ENCODE measurements around the gene ESRP2. TPM values are rescaled to one million over a fixed set of nuclear protein-coding genes. Genes with fewer than 3 reads are reported as not detected.

The ESRP2 gene
- total RNA-seq, 1 donor from 2014 or later: 0.10 TPM

DNA sequence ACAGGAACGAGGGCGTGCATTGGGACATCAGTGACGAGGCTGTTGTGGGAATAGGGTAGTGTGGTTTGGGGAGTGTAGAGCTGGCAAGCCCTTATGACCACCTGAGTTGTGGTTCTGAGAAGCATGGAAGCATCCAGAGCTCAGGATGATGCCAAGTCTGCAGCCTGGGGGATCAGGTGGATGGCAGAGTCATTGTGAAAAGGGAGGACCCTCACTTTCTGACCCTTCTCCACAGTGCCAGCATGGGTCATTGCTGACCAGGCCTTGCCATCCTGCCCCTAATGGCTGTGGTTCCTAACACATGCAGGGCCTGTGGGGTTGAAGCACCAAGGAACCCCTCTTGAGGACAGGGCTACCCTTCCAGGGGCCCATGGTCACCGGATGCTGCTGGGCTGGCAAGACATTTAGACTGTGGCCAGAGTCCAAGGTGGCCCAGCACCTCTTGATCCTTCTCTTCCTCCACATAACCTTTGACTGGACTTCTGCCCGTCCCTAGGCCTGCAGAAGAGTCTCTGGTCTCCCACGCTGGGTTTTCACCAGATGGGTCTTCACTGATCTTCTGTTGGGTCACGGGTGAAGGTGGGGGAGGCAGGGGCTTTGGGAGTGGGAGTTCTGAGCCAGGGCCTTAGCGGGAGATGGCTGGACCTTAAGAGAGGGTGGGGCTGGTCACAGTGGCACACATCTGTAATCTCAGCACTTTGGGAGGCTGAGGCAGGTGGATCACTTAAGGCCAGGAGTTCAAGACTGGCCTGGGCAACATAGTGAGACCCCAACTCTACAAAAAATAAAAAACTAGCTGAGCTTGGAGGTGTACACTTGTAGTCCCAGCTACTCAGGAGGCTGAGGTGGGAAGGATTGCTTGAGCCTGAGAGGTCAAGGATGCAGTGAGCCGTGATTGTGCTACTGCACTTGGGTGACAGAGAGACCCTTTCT, 7.3 kb upstream of the ESRP2 start:
- no peaks in the 10 kb centered on the region for H3K9me3 Mint-ChIP-seq

DNA sequence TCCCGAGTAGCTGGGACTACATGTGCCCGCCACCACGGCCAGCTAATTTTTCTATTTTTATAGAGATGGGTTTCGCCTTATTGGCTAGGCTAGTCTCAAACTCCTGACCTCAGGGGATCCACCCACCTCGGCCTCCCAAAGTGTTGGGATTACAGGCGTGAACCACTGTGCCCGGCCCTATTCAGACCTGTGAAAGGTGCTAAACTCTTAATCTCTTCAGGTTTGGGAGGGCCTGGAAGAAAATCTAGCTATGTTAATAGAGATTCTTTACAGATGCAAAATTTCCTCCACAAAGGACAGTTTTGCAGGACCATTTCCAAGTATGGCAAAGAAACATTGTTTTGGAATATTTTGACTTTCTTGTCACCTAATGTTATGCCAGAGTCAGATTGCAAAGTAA, 6.2 kb upstream of the ESRP2 start:
- peaks cover 8% of the 10 kb centered on the region for H3K27me3 Mint-ChIP-seq (ENCODE audit: insufficient read depth)
- H3K4me1 Mint-ChIP-seq (ENCODE audit: low read depth): peaks cover 31% of the 10 kb centered on the region
- intact Hi-C loops (cut with micrococcal nuclease): no loop called here

More for the DNA sequence above, 7.3 kb upstream of the ESRP2 start:
- peaks cover 2% of the 10 kb centered on the region for H3K36me3 Mint-ChIP-seq (ENCODE audit: low read depth)
- DNase-seq (ENCODE audit: low spot score): no peak
- intact Hi-C loops (cut with micrococcal nuclease): no loop called here
- H3K27ac Mint-ChIP-seq: no peak overlapping the region
- H3K4me1 Mint-ChIP-seq (ENCODE audit: low read depth): peaks cover 24% of the 10 kb centered on the region
- H3K27me3 Mint-ChIP-seq (ENCODE audit: insufficient read depth): peaks cover 5% of the 10 kb centered on the region
- peak overlapping the region; percentile 99 for H3K4me3 Mint-ChIP-seq

DNA sequence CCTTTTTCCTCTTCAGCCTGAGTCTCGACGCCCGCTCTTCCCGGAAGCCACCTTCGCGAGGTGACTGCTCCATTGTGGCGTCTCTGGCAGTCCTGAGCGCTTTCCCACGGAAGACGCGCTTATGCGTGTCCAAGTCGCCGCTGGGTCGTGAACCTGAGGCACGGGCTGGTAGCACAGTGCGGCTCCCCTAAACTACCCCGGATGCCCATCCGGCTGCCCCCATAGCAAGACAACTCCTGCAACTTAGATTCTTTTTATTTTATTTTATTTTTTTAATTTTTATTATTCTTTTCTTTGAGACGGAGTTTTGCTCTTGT, 2.1 kb upstream of the ESRP2 start:
- H3K9me3 Mint-ChIP-seq: no peaks in the 10 kb centered on the region
- H3K4me1 Mint-ChIP-seq (ENCODE audit: low read depth): peaks cover 26% of the 10 kb centered on the region
- intact Hi-C loops (cut with micrococcal nuclease): loop anchor here (5.0 kb wide), 1 partner anchor 301 kb away; the partner anchor contains the start of gene PSMB10
- peak overlapping the region; percentile 84 for H3K4me3 Mint-ChIP-seq
- H3K27me3 Mint-ChIP-seq (ENCODE audit: insufficient read depth): peaks cover 5% of the 10 kb centered on the region
- DNase-seq (ENCODE audit: low spot score): no peak
- H3K36me3 Mint-ChIP-seq (ENCODE audit: low read depth): no peaks in the 10 kb centered on the region
- H3K27ac Mint-ChIP-seq: peak overlapping the region; percentile 59

More for the DNA sequence above, 6.2 kb upstream of the ESRP2 start:
- Mint-ChIP-seq H3K27ac (no peak overlapping the region), H3K36me3 (ENCODE audit: low read depth) (peaks cover 2% of the 10 kb centered on the region), H3K9me3 (no peaks in the 10 kb centered on the region), H3K4me3 (no peak overlapping the region)
- DNase-seq (ENCODE audit: low spot score): no peak

DNA sequence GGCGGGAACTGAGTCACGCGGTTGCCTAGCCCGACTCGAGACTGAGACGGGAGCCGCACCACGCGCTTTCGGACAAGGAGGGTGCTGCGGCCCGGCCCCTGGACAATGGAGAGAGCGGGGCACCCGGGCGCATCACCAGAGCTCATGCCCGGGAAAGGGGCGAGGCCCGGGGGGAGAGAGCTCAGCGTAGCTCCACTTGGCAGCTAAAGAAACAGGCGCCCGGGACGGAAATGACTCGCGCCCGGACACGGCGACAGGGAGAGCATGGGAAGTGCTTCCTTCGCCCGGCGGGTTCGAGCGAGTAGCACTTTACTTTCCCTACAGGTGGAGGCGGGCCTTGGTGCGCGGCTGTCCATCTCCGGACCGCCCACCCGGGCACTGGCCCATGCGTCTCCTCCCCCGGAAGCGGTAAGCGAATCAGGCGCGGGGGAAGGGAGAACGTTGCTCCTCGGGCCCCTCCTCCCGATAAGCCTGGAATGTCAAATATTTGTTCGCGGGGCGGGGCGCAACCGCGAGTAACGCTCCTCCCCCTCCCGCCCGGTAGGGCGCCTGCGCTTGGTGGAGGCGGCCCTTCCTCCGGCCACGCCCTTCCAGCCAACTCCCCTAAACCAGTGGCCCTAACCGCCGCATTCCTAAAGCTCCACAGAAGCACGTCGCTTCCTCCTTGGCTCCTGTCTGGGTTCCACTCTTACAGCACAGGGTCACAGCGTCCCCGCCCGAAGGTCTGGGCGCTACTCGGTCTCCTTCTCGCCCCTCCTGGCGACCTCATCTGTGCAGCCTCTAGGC, 1.5 kb upstream of the ESRP2 start:
- H3K9me3 Mint-ChIP-seq: no peaks in the 10 kb centered on the region
- intact Hi-C loops (cut with micrococcal nuclease): loop anchor here (1.0 to 5.0 kb wide), 4 partner anchors 8 to 300 kb away; partner anchors contain the start of genes PLA2G15, PRMT7, PSMB10 and SLC7A6OS
- H3K4me3 Mint-ChIP-seq: peak overlapping the region; percentile 84

DNA sequence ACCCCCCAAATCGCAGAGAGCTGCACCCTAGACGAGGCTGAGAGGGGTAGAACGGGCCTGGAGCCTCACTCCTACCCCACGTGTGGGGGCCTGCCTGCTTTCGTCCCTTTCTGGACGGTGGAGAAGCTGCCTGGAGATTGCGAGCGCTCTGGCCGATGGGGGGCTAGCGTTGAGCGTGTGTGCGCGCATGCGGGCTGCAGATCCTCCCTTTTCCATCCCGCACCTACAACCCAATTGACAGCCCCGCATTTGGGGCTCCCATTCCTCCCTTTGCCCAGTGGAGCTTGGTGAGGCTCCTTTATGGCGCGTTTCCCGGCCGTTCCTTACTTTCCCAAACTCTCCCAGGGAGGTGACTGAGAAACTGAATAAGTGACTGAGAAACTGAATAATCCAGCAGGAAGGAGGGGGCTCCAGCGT, 907 bp upstream of the ESRP2 start:
- H3K9me3 Mint-ChIP-seq: no peaks in the 10 kb centered on the region
- H3K4me3 Mint-ChIP-seq: peak overlapping the region; percentile 84
- peak overlapping the region; percentile 52 for H3K27ac Mint-ChIP-seq
- intact Hi-C loops (cut with micrococcal nuclease): loop anchor here (1.0 to 5.0 kb wide), 4 partner anchors 8 to 300 kb away; partner anchors contain the start of genes PLA2G15, PRMT7, PSMB10 and SLC7A6OS
- DNase-seq (ENCODE audit: low spot score): no peak
- H3K4me1 Mint-ChIP-seq (ENCODE audit: low read depth): peaks cover 26% of the 10 kb centered on the region
- H3K27me3 Mint-ChIP-seq (ENCODE audit: insufficient read depth): peaks cover 3% of the 10 kb centered on the region
- no peaks in the 10 kb centered on the region for H3K36me3 Mint-ChIP-seq (ENCODE audit: low read depth)

More for the DNA sequence above, 1.5 kb upstream of the ESRP2 start:
- H3K36me3 Mint-ChIP-seq (ENCODE audit: low read depth): no peaks in the 10 kb centered on the region
- H3K27ac Mint-ChIP-seq: peak overlapping the region; percentile 59
- H3K4me1 Mint-ChIP-seq (ENCODE audit: low read depth): peaks cover 26% of the 10 kb centered on the region
- DNase-seq (ENCODE audit: low spot score): peak; percentile 84
- peaks cover 5% of the 10 kb centered on the region for H3K27me3 Mint-ChIP-seq (ENCODE audit: insufficient read depth)

DNA sequence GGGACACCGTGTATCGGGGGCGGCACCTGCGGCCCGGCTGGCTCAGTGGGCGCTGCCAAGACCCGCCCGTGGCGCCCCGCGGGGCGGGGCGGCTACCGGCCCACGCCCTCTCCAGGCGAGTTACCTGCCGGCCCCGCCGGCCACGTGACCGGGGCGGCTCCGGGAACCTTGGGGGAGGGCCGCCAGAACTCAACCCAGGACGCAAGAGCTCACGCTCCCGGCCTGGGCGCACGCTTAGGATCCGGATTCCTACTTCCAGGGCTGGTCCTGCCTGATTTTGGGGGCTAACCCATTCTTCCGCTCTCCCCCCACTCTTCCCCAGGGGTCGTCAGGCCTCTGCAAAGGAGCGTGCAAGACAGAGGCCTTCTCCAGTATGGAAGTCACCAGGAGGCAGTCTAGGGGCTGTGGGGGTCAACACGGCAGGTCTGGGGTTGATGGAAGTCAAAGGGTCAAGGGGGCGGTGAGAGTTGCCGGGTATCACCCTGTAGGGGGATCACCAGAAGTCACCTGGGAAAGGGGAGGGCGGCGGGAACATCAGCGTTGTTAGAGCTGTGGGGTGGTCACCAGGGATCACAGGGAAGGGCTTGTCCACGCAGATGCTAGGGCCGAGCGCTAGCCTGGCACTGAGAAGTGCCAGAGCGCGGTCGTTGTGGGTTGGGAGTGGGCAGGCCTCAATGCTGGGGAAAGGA, 354 bp upstream of the ESRP2 start:
- Mint-ChIP-seq H3K36me3 (ENCODE audit: low read depth) (no peaks in the 10 kb centered on the region), H3K4me1 (ENCODE audit: low read depth) (peaks cover 26% of the 10 kb centered on the region), H3K4me3 (peak overlapping the region; percentile 84), H3K27ac (peak overlapping the region; percentile 52), H3K9me3 (no peaks in the 10 kb centered on the region), H3K27me3 (ENCODE audit: insufficient read depth) (peaks cover 3% of the 10 kb centered on the region)
- intact Hi-C loops (cut with micrococcal nuclease): loop anchor here (2.0 to 5.0 kb wide), 2 partner anchors 75 to 299 kb away; partner anchors contain the start of genes PRMT7, PSMB10 and SLC7A6OS
- no peak for DNase-seq (ENCODE audit: low spot score)

DNA sequence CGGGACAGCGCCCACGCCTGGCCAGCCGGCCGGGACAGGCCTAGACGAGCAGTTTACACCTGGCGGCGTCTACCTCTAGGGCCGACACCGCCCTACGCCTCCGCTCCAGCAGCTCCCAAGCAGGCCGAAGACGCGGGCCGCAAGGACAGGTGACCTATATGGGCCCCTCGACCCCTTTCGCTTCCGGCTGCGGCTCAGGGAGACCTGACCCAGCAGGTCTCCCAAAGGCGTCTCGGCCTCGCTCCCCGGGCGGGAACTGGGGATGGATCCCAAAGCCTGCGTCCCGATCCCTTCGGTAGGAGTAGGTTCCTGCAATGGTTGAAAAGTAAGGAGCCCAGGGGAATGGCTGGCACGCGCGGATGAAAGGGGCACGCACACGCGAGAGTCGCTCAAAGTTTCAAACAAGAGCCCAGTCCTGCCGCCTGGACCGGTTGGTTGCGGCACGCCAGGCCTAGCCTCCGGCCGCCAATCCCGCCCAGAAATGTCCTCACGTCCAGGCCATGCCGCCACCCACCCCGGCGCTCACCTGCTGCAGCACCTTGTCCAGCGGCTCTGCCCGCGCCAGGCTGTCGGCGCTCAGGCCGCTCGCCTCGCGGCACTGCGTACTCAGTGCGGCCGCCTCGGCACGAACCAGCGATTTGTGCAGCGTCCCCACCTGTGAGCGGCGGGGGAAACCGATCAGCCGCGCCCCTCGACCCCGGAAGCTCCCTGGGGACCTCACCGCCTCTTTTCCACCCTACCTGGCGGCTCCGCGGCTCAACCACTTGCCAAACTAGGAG, 630 bp downstream of the ESRP2 start:
- intact Hi-C loops (cut with micrococcal nuclease): loop anchor here (5.0 kb wide), 1 partner anchor 298 kb away; the partner anchor contains the start of gene PSMB10
- H3K36me3 Mint-ChIP-seq (ENCODE audit: low read depth): no peaks in the 10 kb centered on the region
- no peaks in the 10 kb centered on the region for H3K9me3 Mint-ChIP-seq
- peaks cover 3% of the 10 kb centered on the region for H3K27me3 Mint-ChIP-seq (ENCODE audit: insufficient read depth)
- no peak overlapping the region for H3K4me3 Mint-ChIP-seq
- no peak for DNase-seq (ENCODE audit: low spot score)
- H3K27ac Mint-ChIP-seq: no peak overlapping the region
- H3K4me1 Mint-ChIP-seq (ENCODE audit: low read depth): peaks cover 26% of the 10 kb centered on the region

DNA sequence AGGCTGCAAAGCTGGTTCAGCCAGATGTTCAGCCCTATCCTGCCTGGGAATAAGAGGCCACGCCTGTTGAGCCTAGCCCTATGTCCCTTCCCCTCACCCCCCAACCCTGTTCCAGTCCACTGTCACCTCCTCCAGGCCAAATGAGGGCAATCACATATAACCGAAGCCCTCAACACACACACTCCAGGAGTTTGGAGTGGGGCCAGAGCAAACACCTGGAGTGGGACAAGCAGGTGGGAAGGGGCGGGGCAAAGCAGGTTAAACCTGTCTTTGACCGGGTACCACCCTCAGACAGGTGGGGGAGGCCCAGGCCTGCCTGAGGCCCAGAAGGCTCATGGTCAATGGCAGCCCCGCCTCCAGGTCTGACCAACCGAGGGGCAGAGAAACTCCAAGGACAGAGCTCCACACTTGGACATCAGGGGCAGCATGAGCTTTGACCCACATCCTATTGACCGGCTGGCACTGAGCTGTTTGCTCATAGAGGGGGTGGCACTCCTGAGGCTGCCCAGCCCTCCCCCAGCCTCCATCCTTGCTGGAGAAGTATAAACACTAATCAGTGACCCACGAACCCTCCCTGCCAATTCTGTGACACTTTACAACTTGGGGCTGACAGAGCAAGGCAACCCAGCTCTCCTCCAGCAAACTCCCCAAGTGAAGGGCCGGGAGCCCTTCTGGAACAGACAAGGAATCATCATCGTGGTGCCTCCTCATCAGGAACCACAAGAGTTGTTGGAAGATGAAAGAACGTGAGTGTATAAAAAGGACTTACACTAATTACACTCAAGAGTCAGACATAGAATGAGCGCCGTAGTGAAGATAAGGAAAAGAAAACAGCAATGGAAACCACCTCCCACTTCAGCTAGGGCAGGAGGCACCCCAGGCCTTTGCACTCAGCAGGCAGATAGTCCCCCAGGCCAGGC, 1.5 kb downstream of the ESRP2 start:
- Mint-ChIP-seq H3K27ac (no peak overlapping the region), H3K4me3 (no peak overlapping the region), H3K27me3 (ENCODE audit: insufficient read depth) (peaks cover 3% of the 10 kb centered on the region), H3K4me1 (ENCODE audit: low read depth) (peaks cover 28% of the 10 kb centered on the region), H3K9me3 (no peaks in the 10 kb centered on the region), H3K36me3 (ENCODE audit: low read depth) (peaks cover 2% of the 10 kb centered on the region)
- DNase-seq (ENCODE audit: low spot score): no peak
- intact Hi-C loops (cut with micrococcal nuclease): loop anchor here (5.0 kb wide), 1 partner anchor 297 kb away; the partner anchor contains the start of gene PSMB10

DNA sequence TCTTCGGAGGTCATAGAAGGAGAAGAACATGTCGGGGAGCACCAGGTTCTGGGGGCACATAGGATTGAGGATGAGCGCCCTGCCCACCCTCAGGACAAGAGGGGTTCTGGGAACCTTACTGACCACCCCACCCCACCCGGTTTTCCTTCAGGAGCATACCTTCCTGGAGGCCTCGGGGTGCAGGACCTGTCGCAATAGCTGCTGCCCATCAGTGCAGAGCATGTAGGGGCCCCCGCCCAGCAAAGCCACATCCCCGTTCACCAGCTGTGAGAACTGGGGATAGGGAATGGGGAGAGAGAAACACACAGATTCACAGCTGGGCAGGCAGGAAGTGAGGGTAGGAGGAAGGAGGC, 2.1 kb downstream of the ESRP2 start:
- Mint-ChIP-seq H3K9me3 (no peaks in the 10 kb centered on the region), H3K4me3 (no peak overlapping the region), H3K27me3 (ENCODE audit: insufficient read depth) (peaks cover 3% of the 10 kb centered on the region), H3K27ac (no peak overlapping the region), H3K4me1 (ENCODE audit: low read depth) (peaks cover 32% of the 10 kb centered on the region), H3K36me3 (ENCODE audit: low read depth) (peaks cover 7% of the 10 kb centered on the region)
- no peak for DNase-seq (ENCODE audit: low spot score)
- intact Hi-C loops (cut with micrococcal nuclease): no loop called here

DNA sequence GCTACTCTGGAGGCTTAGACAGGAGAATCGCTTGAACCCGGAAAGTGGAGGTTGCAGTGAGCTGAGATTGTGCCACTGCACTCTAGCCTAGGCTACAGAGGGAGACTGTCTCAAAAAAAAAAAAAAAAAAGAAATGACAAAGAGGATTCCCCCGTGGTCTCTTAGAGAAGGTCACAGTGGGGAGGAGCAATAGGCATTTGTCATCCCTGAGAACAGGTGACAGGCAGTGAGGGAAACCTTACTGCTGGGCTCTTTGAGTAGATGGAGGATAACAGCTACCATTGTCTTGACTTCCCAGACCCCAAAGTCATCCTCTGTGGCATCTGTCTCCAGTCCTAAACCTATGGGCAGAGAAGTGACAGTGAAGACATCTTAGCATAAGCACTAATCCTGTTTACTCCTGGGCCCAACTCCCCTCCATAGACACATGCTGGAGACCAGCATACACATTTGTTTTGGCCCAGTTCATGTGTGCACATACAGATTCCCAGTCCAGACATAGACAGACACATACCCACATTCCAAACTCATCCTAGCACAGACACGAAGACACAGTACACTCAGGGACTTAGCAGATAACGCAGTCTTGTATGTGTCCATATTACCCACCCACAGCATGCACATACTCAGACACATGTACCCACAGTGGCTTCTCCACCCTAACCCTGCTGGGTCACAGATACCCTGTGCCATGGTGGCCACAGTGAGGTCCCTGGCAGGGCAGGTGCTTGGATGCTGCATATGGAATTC, 2.7 kb downstream of the ESRP2 start:
- intact Hi-C loops (cut with micrococcal nuclease): no loop called here
- peaks cover 32% of the 10 kb centered on the region for H3K4me1 Mint-ChIP-seq (ENCODE audit: low read depth)
- no peak overlapping the region for H3K27ac Mint-ChIP-seq
- no peak for DNase-seq (ENCODE audit: low spot score)
- H3K9me3 Mint-ChIP-seq: no peaks in the 10 kb centered on the region
- no peak overlapping the region for H3K4me3 Mint-ChIP-seq
- peaks cover 3% of the 10 kb centered on the region for H3K27me3 Mint-ChIP-seq (ENCODE audit: insufficient read depth)
- H3K36me3 Mint-ChIP-seq (ENCODE audit: low read depth): peaks cover 7% of the 10 kb centered on the region

DNA sequence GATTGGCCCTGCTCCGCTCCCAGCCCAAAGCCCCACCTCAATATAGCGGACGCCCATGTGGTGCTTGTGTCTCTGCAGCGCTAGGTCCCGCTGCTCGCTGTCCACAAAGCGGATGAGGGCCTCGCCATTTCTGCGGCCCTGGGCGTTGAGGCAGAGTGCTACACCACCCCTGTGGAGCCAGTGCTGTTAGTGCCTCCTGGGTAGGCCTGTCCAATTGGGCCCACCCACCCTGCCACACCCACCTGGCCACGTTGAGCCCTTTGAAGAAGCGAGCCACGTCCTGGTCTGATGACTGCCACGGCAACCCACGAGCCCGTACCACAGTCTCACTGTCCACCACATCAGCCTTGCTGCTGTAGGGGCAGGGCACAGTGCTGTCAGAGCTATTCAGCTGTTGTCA, 3.6 kb downstream of the ESRP2 start:
- Mint-ChIP-seq H3K4me3 (no peak overlapping the region), H3K4me1 (ENCODE audit: low read depth) (peaks cover 36% of the 10 kb centered on the region), H3K27me3 (ENCODE audit: insufficient read depth) (no peaks in the 10 kb centered on the region), H3K9me3 (no peaks in the 10 kb centered on the region), H3K27ac (no peak overlapping the region), H3K36me3 (ENCODE audit: low read depth) (peaks cover 12% of the 10 kb centered on the region)
- intact Hi-C loops (cut with micrococcal nuclease): no loop called here
- DNase-seq (ENCODE audit: low spot score): no peak
